HAP-1 (cell line): Measurements from ENCODE around the gene MTERF4.

Source experiments
- DNase-seq, 2 experiments: peaks; one replicate each; pipeline ENCODE4 v3.0.0-alpha.2; 2016 to 2020; ENCODE audit warnings: low spot score in 2 of 2
- H3K27me3 ChIP-seq: fragments of 250-450 bp; sonication (Bioruptor Pico); 2 replicates; pipeline ENCODE4 v1.5.1; 2020; ENCODE audit warnings: low read depth, mild to moderate bottlenecking, moderate library complexity
- H3K36me3 ChIP-seq: fragments of 250-450 bp; sonication (Bioruptor Pico); replicated peaks from 2 replicates; pipeline ENCODE4 v1.5.1; 2020; ENCODE audit warnings: mild to moderate bottlenecking
- H3K4me1 ChIP-seq: fragments of 250-450 bp; sonication (Bioruptor Pico); 2 replicates; pipeline ENCODE4 v1.5.1; 2020; ENCODE audit warnings: mild to moderate bottlenecking
- H3K4me3 ChIP-seq: fragments of 250-450 bp; sonication (Bioruptor Pico); 2 replicates; pipeline ENCODE4 v1.5.1; 2020; ENCODE audit warnings: mild to moderate bottlenecking, moderate library complexity
- H3K9me3 ChIP-seq: fragments of 250-450 bp; sonication (Bioruptor Pico); 2 replicates; pipeline ENCODE4 v1.5.1; 2020; ENCODE audit warnings: mild to moderate bottlenecking, moderate library complexity
- in situ Hi-C: fragments of 300-500 bp; cut with MboI; formaldehyde crosslinking; loops from 3 replicates; pipeline ENCODE4 v1.14.3; 2020; ENCODE audit warnings: low sequenced_read_pairs, inconsistent platforms, mixed read lengths

Gene MTERF4

GRCh38 chr2:241139531-241140444, 37.7 kb upstream of the MTERF4 start:
- H3K9me3 ChIP-seq = no peaks in the 10 kb centered on the region
- no peak for DNase-seq
- no peaks in the 10 kb centered on the region for H3K4me1 ChIP-seq
- H3K4me3 ChIP-seq = no peak overlapping the region
- H3K36me3 ChIP-seq = peaks cover 52% of the 10 kb centered on the region
- in situ Hi-C loops = no loop called here
- H3K27me3 ChIP-seq = no peaks in the 10 kb centered on the region

GRCh38 chr2:241138471-241138870, 36.4 kb upstream of the MTERF4 start:
- Histone ChIP-seq H3K27me3 (no peaks in the 10 kb centered on the region), H3K4me3 (no peak overlapping the region), H3K9me3 (no peaks in the 10 kb centered on the region), H3K4me1 (no peaks in the 10 kb centered on the region), H3K36me3 (peaks cover 55% of the 10 kb centered on the region)
- in situ Hi-C loops = no loop called here
- no peak for DNase-seq

GRCh38 chr2:241137276-241138190, 35.4 kb upstream of the MTERF4 start:
- in situ Hi-C loops = no loop called here
- Histone ChIP-seq H3K4me1 (no peaks in the 10 kb centered on the region), H3K9me3 (no peaks in the 10 kb centered on the region), H3K4me3 (no peak overlapping the region), H3K27me3 (no peaks in the 10 kb centered on the region), H3K36me3 (peaks cover 65% of the 10 kb centered on the region)
- DNase-seq = no peak

GRCh38 chr2:241136661-241137260, 34.7 kb upstream of the MTERF4 start:
- DNase-seq = no peak
- no peaks in the 10 kb centered on the region for H3K4me1 ChIP-seq
- H3K36me3 ChIP-seq = peaks cover 66% of the 10 kb centered on the region
- H3K4me3 ChIP-seq = no peak overlapping the region
- in situ Hi-C loops = no loop called here
- no peaks in the 10 kb centered on the region for H3K27me3 ChIP-seq
- no peaks in the 10 kb centered on the region for H3K9me3 ChIP-seq

- in situ Hi-C loops = no loop called here
- Histone ChIP-seq H3K27me3 (no peaks in the 10 kb centered on the region), H3K4me1 (no peaks in the 10 kb centered on the region), H3K9me3 (no peaks in the 10 kb centered on the region), H3K36me3 (peaks cover 66% of the 10 kb centered on the region), H3K4me3 (no peak overlapping the region)
- no peak for DNase-seq
Observed at GRCh38 chr2:241136191-241136590, 34.1 kb upstream of the MTERF4 start.

- in situ Hi-C loops = no loop called here
- H3K4me1 ChIP-seq = no peaks in the 10 kb centered on the region
- H3K9me3 ChIP-seq = no peaks in the 10 kb centered on the region
- no peak for DNase-seq
- H3K4me3 ChIP-seq = no peak overlapping the region
- no peaks in the 10 kb centered on the region for H3K27me3 ChIP-seq
- H3K36me3 ChIP-seq = peaks cover 64% of the 10 kb centered on the region
Observed at GRCh38 chr2:241135737-241136136, 33.6 kb upstream of the MTERF4 start.

- DNase-seq = no peak
- in situ Hi-C loops = no loop called here
- Histone ChIP-seq H3K27me3 (no peaks in the 10 kb centered on the region), H3K9me3 (no peaks in the 10 kb centered on the region), H3K36me3 (peaks cover 59% of the 10 kb centered on the region), H3K4me3 (no peak overlapping the region), H3K4me1 (no peaks in the 10 kb centered on the region)
Observed at GRCh38 chr2:241134711-241135110, 32.6 kb upstream of the MTERF4 start.

- Histone ChIP-seq H3K9me3 (no peaks in the 10 kb centered on the region), H3K27me3 (no peaks in the 10 kb centered on the region), H3K4me1 (no peaks in the 10 kb centered on the region), H3K36me3 (peaks cover 49% of the 10 kb centered on the region), H3K4me3 (no peak overlapping the region)
- no peak for DNase-seq
- in situ Hi-C loops = no loop called here
Observed at GRCh38 chr2:241133436-241133820, 31.3 kb upstream of the MTERF4 start.

- Histone ChIP-seq H3K4me3 (no peak overlapping the region), H3K4me1 (no peaks in the 10 kb centered on the region), H3K9me3 (no peaks in the 10 kb centered on the region), H3K27me3 (no peaks in the 10 kb centered on the region), H3K36me3 (peaks cover 43% of the 10 kb centered on the region)
- no peak for DNase-seq
- in situ Hi-C loops = no loop called here
Observed at GRCh38 chr2:241132538-241133435, 30.7 kb upstream of the MTERF4 start.

GRCh38 chr2:241131531-241131930, 29.4 kb upstream of the MTERF4 start:
- Histone ChIP-seq H3K36me3 (peaks cover 39% of the 10 kb centered on the region), H3K27me3 (no peaks in the 10 kb centered on the region), H3K4me3 (no peak overlapping the region), H3K4me1 (no peaks in the 10 kb centered on the region), H3K9me3 (no peaks in the 10 kb centered on the region)
- in situ Hi-C loops = no loop called here
- DNase-seq = no peak

GRCh38 chr2:241130316-241130715, 28.2 kb upstream of the MTERF4 start:
- Histone ChIP-seq H3K27me3 (no peaks in the 10 kb centered on the region), H3K36me3 (peaks cover 36% of the 10 kb centered on the region), H3K9me3 (no peaks in the 10 kb centered on the region), H3K4me1 (no peaks in the 10 kb centered on the region), H3K4me3 (no peak overlapping the region)
- no peak for DNase-seq
- in situ Hi-C loops = no loop called here

- peaks cover 34% of the 10 kb centered on the region for H3K36me3 ChIP-seq
Observed at GRCh38 chr2:241129086-241129871, 27.2 kb upstream of the MTERF4 start.

More at GRCh38 chr2:241129086-241129871, 27.2 kb upstream of the MTERF4 start:
- no peaks in the 10 kb centered on the region for H3K9me3 ChIP-seq
- H3K4me3 ChIP-seq = no peak overlapping the region
- no peaks in the 10 kb centered on the region for H3K4me1 ChIP-seq
- H3K27me3 ChIP-seq = no peaks in the 10 kb centered on the region
- no peak for DNase-seq
- in situ Hi-C loops = no loop called here
